GM21786 (cell line): Measurements from ENCODE around the gene ZP2.
"Not testable (repeated sequence)": the region's sequence is repeated elsewhere in the genome, so short reads cannot be mapped to it uniquely, and the experiment has no call there.

Experiments used
- ATAC-seq: cut with Tn5 transposase; IDR thresholded peaks from one replicate; pipeline ENCODE4 v1.9.1; 2021; ENCODE audit not compliant: unreplicated experiment

Gene ZP2

GRCh38 chr16:21211486-21211885, at the start of gene ZP2:
ZP2 (minus strand) TSS chr16:21211574; CDS start chr16:21211547, 27 bp downstream.
- no peak for ATAC-seq

GRCh38 chr16:21257284-21257683, 45.9 kb upstream of the ZP2 start:
- no peak for ATAC-seq

GRCh38 chr16:21256636-21257035, 45.3 kb upstream of the ZP2 start:
- no peak for ATAC-seq

- ATAC-seq = no peak
These were observed 42.1 kb upstream of the ZP2 start for GRCh38 chr16:21253470-21253869.

GRCh38 chr16:21250072-21250923, 38.9 kb upstream of the ZP2 start:
- no peak for ATAC-seq

- not testable (repeated sequence) for ATAC-seq
These were observed 36.8 kb upstream of the ZP2 start for GRCh38 chr16:21248179-21248578.

- no peak for ATAC-seq
These were observed 33.3 kb upstream of the ZP2 start for GRCh38 chr16:21244518-21245215.

GRCh38 chr16:21242756-21243155, 31.4 kb upstream of the ZP2 start:
- ATAC-seq = no peak

- ATAC-seq = no peak
These were observed 28.3 kb upstream of the ZP2 start for GRCh38 chr16:21239646-21240045.

GRCh38 chr16:21236831-21237230, 25.5 kb upstream of the ZP2 start:
- ATAC-seq = no peak

- no peak for ATAC-seq
These were observed 23.8 kb upstream of the ZP2 start for GRCh38 chr16:21235199-21235585.

- no peak for ATAC-seq
These were observed 22.3 kb upstream of the ZP2 start, which contains the start of gene ANKS4B for GRCh38 chr16:21233521-21234150. ANKS4B (plus strand) TSS chr16:21233699; CDS start chr16:21233738, 39 bp downstream.

GRCh38 chr16:21233045-21233520, 21.7 kb upstream of the ZP2 start:
- no peak for ATAC-seq

GRCh38 chr16:21228361-21228872, 17.0 kb upstream of the ZP2 start:
- no peak for ATAC-seq

- no peak for ATAC-seq
These were observed 16.5 kb upstream of the ZP2 start for GRCh38 chr16:21227866-21228265.

- no peak for ATAC-seq
These were observed 15.4 kb upstream of the ZP2 start for GRCh38 chr16:21226749-21227148.

GRCh38 chr16:21224800-21225199, 13.4 kb upstream of the ZP2 start:
- no peak for ATAC-seq

GRCh38 chr16:21223787-21224186, 12.4 kb upstream of the ZP2 start:
- no peak for ATAC-seq

- ATAC-seq = no peak
These were observed 11.3 kb upstream of the ZP2 start for GRCh38 chr16:21222495-21223337.

GRCh38 chr16:21219551-21219950, 8.2 kb upstream of the ZP2 start:
- ATAC-seq = no peak
